Transverse colon (tissue), 4 donors: Measurements from ENCODE around the gene TTR. TPM values are rescaled to one million over a fixed set of nuclear protein-coding genes. Genes with fewer than 3 reads are reported as not detected.

Source experiments
- DNase-seq: peaks from one replicate; pipeline ENCODE4 v3.0.0-alpha.2; 2019
- H3K27ac ChIP-seq, 4 donors: fragments of 200-600 bp; sonication (generic); 2 replicates each; pipeline ENCODE4 v1.5.1; 2016 to 2018; ENCODE audit warnings: inconsistent platforms in 4 of 4
- H3K27me3 ChIP-seq: fragments of 200-600 bp; sonication (generic); 2 replicates; pipeline ENCODE4 v1.5.1; 2017; ENCODE audit warnings: inconsistent platforms
- H3K36me3 ChIP-seq, 4 donors: fragments of 200-600 bp; sonication (generic); 2 replicates each; pipeline ENCODE4 v1.5.1; 2017 to 2019; ENCODE audit warnings: inconsistent platforms in 4 of 4
- H3K4me1 ChIP-seq, 4 donors: fragments of 200-600 bp; sonication (generic); 2 replicates each; pipeline ENCODE4 v1.5.1; 2017 to 2020; ENCODE audit warnings: inconsistent platforms in 4 of 4
- H3K4me3 ChIP-seq, 4 donors: fragments of 200-600 bp; sonication (generic); 1 replicate in 1 of 4; 2 replicates in 3 of 4; pipeline versions ENCODE4 v1.5.1 to v1.6.1; 2017 to 2019; ENCODE audit warnings: inconsistent platforms in 4 of 4
- H3K9me3 ChIP-seq, 2 donors: fragments of 200-600 bp; sonication (generic); 2 replicates each; pipeline ENCODE4 v1.5.1; 2017 to 2019; ENCODE audit warnings: inconsistent platforms in 2 of 2
- CTCF ChIP-seq, 5 experiments: fragments of 200-600 bp in 3 of 5; fragments of 450-650 bp in 2 of 5; sonication (generic) in 3 of 5; IDR thresholded peaks; 1 replicate in 2 of 5; 2 replicates in 3 of 5; pipeline ENCODE4 v1.5.1; 2016 to 2017; ENCODE audit warnings: antibody characterized with exemption in 5 of 5, inconsistent platforms in 3 of 5, mild to moderate bottlenecking in 2 of 5, moderate library complexity in 1 of 5
- EP300 ChIP-seq: sonication (generic); formaldehyde crosslinking; IDR thresholded peaks from one replicate; pipeline ENCODE4 v1.6.1; 2017; ENCODE audit warnings: antibody characterized with exemption, low read depth
- POLR2A ChIP-seq: fragments of 450-650 bp; IDR thresholded peaks from one replicate; pipeline ENCODE4 v1.6.1; 2016; ENCODE audit warnings: antibody characterized with exemption, mild to moderate bottlenecking, moderate library complexity
- POLR2AphosphoS5 ChIP-seq, 3 donors: sonication (generic); formaldehyde crosslinking; IDR thresholded peaks; one replicate each; pipeline ENCODE4 v1.6.1; 2016; ENCODE audit warnings: antibody characterized with exemption in 3 of 3
- WGBS, 2 donors: methylation state at CpG; one replicate each; pipeline ENCODE4 v1.1.5; 2018; ENCODE audit warnings: low coverage in 1 of 2; 5-methylcytosine and 5-hydroxymethylcytosine counted together
- in situ Hi-C, 4 donors: fragments of 200-750 bp; cut with MboI; loops; one replicate each; pipeline versions ENCODE4 v1.15.0 to v1.15.1; 2017; ENCODE audit warnings: low sequenced_read_pairs in 3 of 4, low pct_ligation_motif_present in 1 of 4, low pct_unique_long_range_greater_than_20kb in 1 of 4
- intact Hi-C: fragments of 100-400 bp; cut with DNase I; formaldehyde crosslinking; loops from one replicate; pipeline ENCODE4 v1.15.1; 2023; ENCODE audit warnings: low total_unique reads
- total RNA-seq, 4 donors: library from RNA; depleted of rRNA; stranded (reverse); fragments of >200 nt; gene quantifications; one replicate each; pipeline ENCODE4 v1.1.0, GENCODE V29; 2016

Gene TTR
- total RNA-seq, 4 donors from 2014 or later, result 0.41 TPM; not detected in 3

- Histone ChIP-seq H3K36me3 (no peaks in the 10 kb centered on the region), H3K4me1 (no peaks in the 10 kb centered on the region), H3K9me3 (no peaks in the 10 kb centered on the region), H3K27ac (no peak overlapping the region), H3K27me3 (no peaks in the 10 kb centered on the region), H3K4me3 (no peak overlapping the region)
- TF ChIP-seq POLR2A, result no peak
- no peak for TF ChIP-seq POLR2AphosphoS5 (IDR thresholded peaks at IDR 0.05)
- in situ Hi-C loops, result loop anchor here (25.0 kb wide), 3 partner anchors 139 to 389 kb away; no protein-coding TSS in a partner anchor
- 70% methylated on average over 3 of the region's 3 CpGs; no CpG with 5 or more reads in 1 of the 2 donors for WGBS, 2 donors
- intact Hi-C loops, result loop anchor here (10.0 kb wide), 1 partner anchor 402 kb away; no protein-coding TSS in a partner anchor
- DNase-seq, result no peak
Observed at GRCh38 chr18:31573051-31573450, 18.6 kb upstream of the TTR start.

GRCh38 chr18:31574359-31574758 is 17.3 kb upstream of the TTR start:
- Histone ChIP-seq H3K27ac (no peak overlapping the region), H3K4me1 (no peaks in the 10 kb centered on the region), H3K27me3 (no peaks in the 10 kb centered on the region), H3K4me3 (no peak overlapping the region), H3K36me3 (no peaks in the 10 kb centered on the region), H3K9me3 (no peaks in the 10 kb centered on the region)
- TF ChIP-seq POLR2AphosphoS5 (IDR thresholded peaks at IDR 0.05) (no peak), EP300 (no peak), POLR2A (no peak), CTCF (IDR thresholded peaks at IDR 0.05) (no peak)
- WGBS, 2 donors, result 73 to 80% methylated on average over 1 of the region's 1 CpG
- DNase-seq, result no peak
- in situ Hi-C loops, result loop anchor here (25.0 kb wide), 3 partner anchors 138 to 388 kb away; no protein-coding TSS in a partner anchor
- intact Hi-C loops, result loop anchor here (10.0 kb wide), 1 partner anchor 400 kb away; no protein-coding TSS in a partner anchor

- Histone ChIP-seq H3K4me3 (no peak overlapping the region), H3K4me1 (no peaks in the 10 kb centered on the region), H3K9me3 (no peaks in the 10 kb centered on the region), H3K36me3 (no peaks in the 10 kb centered on the region), H3K27me3 (no peaks in the 10 kb centered on the region), H3K27ac (no peak overlapping the region)
- intact Hi-C loops (loop anchor here (10.0 kb wide), 1 partner anchor 399 kb away; no protein-coding TSS in a partner anchor), in situ Hi-C loops (no loop called here)
- no peak for DNase-seq
- 73 to 83% methylated on average over 3 of the region's 3 CpGs for WGBS, 2 donors
- no peak for TF ChIP-seq CTCF (IDR thresholded peaks at IDR 0.05)
- TF ChIP-seq POLR2A, result no peak
- TF ChIP-seq EP300, result no peak
- no peak for TF ChIP-seq POLR2AphosphoS5 (IDR thresholded peaks at IDR 0.05)
Observed at GRCh38 chr18:31575515-31576257, 16.0 kb upstream of the TTR start.

- 57 to 70% methylated on average over 4 of the region's 4 CpGs for WGBS, 2 donors
- in situ Hi-C loops, result no loop called here
- Histone ChIP-seq H3K27ac (no peak overlapping the region), H3K4me1 (peaks cover 0 to 4% (median 0%) of the 10 kb centered on the region in 4 donors), H3K9me3 (no peaks in the 10 kb centered on the region), H3K36me3 (no peaks in the 10 kb centered on the region), H3K4me3 (no peak overlapping the region), H3K27me3 (no peaks in the 10 kb centered on the region)
- intact Hi-C loops, result loop anchor here (10.0 kb wide), 1 partner anchor 398 kb away; no protein-coding TSS in a partner anchor
- no peak for DNase-seq
- TF ChIP-seq CTCF (IDR thresholded peaks at IDR 0.05), result no peak
- TF ChIP-seq EP300, result no peak
- no peak for TF ChIP-seq POLR2A
- no peak for TF ChIP-seq POLR2AphosphoS5 (IDR thresholded peaks at IDR 0.05)
Observed at GRCh38 chr18:31576670-31577069, 15.0 kb upstream of the TTR start.
